Vagina (tissue), 2 donors: ENCODE results near the gene ZDHHC1. TPM values are rescaled to one million over a fixed set of nuclear protein-coding genes. Genes with fewer than 3 reads are reported as not detected.

ENCODE experiments used
- DNase-seq, 2 donors: peaks; one replicate each; pipeline ENCODE4 v3.0.0-alpha.2; 2017; ENCODE audit errors: extremely low spot score in 2 of 2
- H3K27ac ChIP-seq: fragments of 200-600 bp; sonication (generic); one replicate; pipeline ENCODE4 v1.5.1; 2019
- H3K27me3 ChIP-seq: fragments of 200-600 bp; sonication (generic); one replicate; pipeline ENCODE4 v1.5.1; 2019
- H3K36me3 ChIP-seq, 2 donors: fragments of 200-600 bp; sonication (generic); one replicate each; pipeline ENCODE4 v1.5.1; 2017 to 2019
- H3K4me1 ChIP-seq: fragments of 200-600 bp; sonication (generic); one replicate; pipeline ENCODE4 v1.5.1; 2019
- H3K4me3 ChIP-seq, 2 donors: fragments of 200-600 bp; sonication (generic); 1 replicate in 1 of 2; 2 replicates in 1 of 2; pipeline ENCODE4 v1.5.1; 2016 to 2019
- H3K9me3 ChIP-seq: fragments of 200-600 bp; sonication (generic); one replicate; pipeline ENCODE4 v1.5.1; 2019
- CTCF ChIP-seq, 3 experiments: fragments of 450-650 bp in 2 of 3; fragments of 200-600 bp in 1 of 3; sonication (generic) in 1 of 3; IDR thresholded peaks; one replicate each; pipeline ENCODE4 v1.5.1; 2017 to 2019; ENCODE audit warnings: antibody characterized with exemption in 3 of 3, mild to moderate bottlenecking in 2 of 3, moderate library complexity in 2 of 3
- POLR2A ChIP-seq, 2 donors: fragments of 450-650 bp; IDR thresholded peaks; one replicate each; pipeline ENCODE4 v1.6.1; 2017; ENCODE audit warnings: antibody characterized with exemption in 2 of 2, mild to moderate bottlenecking in 2 of 2, moderate library complexity in 2 of 2
- POLR2AphosphoS5 ChIP-seq, 2 donors: sonication (generic); formaldehyde crosslinking; IDR thresholded peaks; one replicate each; pipeline ENCODE4 v1.9.0; 2017; ENCODE audit warnings: antibody characterized with exemption in 2 of 2, mild to moderate bottlenecking in 2 of 2, low read depth in 1 of 2; ENCODE audit not compliant: insufficient read depth in 1 of 2
- intact Hi-C: fragments of 100-400 bp; cut with DNase I; formaldehyde crosslinking; loops from one replicate; pipeline ENCODE4 v1.15.1; 2023
- total RNA-seq: library from RNA; depleted of rRNA; stranded (reverse); fragments of >200 nt; gene quantifications from one replicate; pipeline ENCODE4 v1.2.3, GENCODE V29; 2016

The ZDHHC1 gene
- total RNA-seq, 1 donor from 2014 or later, result 22.3 TPM

GRCh38 chr16:67445126-67445426 is 28.8 kb upstream of the ZDHHC1 start:
- H3K27ac ChIP-seq, result peak overlapping the region; percentile 78
- H3K4me3 ChIP-seq, result no peak overlapping the region
- no peak for DNase-seq
- intact Hi-C loops, result no loop called here
- no peaks in the 10 kb centered on the region for H3K27me3 ChIP-seq
- H3K36me3 ChIP-seq, result peaks cover 0 to 6% of the 10 kb centered on the region in 2 donors
- H3K4me1 ChIP-seq, result peaks cover 93% of the 10 kb centered on the region
- no peak for TF ChIP-seq CTCF (IDR thresholded peaks at IDR 0.05)
- TF ChIP-seq POLR2A (IDR thresholded peaks at IDR 0.05), result no peak
- no peak for TF ChIP-seq POLR2AphosphoS5 (IDR thresholded peaks at IDR 0.05; ENCODE audit: insufficient read depth in 1 of 2, low read depth in 1 of 2)
- no peaks in the 10 kb centered on the region for H3K9me3 ChIP-seq

- H3K4me1 ChIP-seq, result peaks cover 87% of the 10 kb centered on the region
- TF ChIP-seq POLR2A (IDR thresholded peaks at IDR 0.05) (no peak), CTCF (IDR thresholded peaks at IDR 0.05) (no peak), POLR2AphosphoS5 (IDR thresholded peaks at IDR 0.05; ENCODE audit: insufficient read depth in 1 of 2, low read depth in 1 of 2) (no peak)
- H3K27me3 ChIP-seq, result no peaks in the 10 kb centered on the region
- intact Hi-C loops, result no loop called here
- DNase-seq, result no peak
- H3K36me3 ChIP-seq, result peaks cover 0 to 6% of the 10 kb centered on the region in 2 donors
- no peak overlapping the region for H3K4me3 ChIP-seq
- no peaks in the 10 kb centered on the region for H3K9me3 ChIP-seq
- peak overlapping the region; percentile 78 for H3K27ac ChIP-seq
Observed at GRCh38 chr16:67444259-67445125, 28.2 kb upstream of the ZDHHC1 start.

- Histone ChIP-seq H3K27ac (peak overlapping the region; percentile 78), H3K36me3 (peaks cover 0 to 13% of the 10 kb centered on the region in 2 donors), H3K4me1 (peaks cover 88% of the 10 kb centered on the region), H3K4me3 (no peak overlapping the region), H3K27me3 (no peaks in the 10 kb centered on the region), H3K9me3 (no peaks in the 10 kb centered on the region)
- TF ChIP-seq POLR2A (IDR thresholded peaks at IDR 0.05) (no peak), CTCF (IDR thresholded peaks at IDR 0.05) (no peak), POLR2AphosphoS5 (IDR thresholded peaks at IDR 0.05; ENCODE audit: insufficient read depth in 1 of 2, low read depth in 1 of 2) (peak in 1 of 2 donors; percentile 67)
- peak in 1 of 2 donors; percentile 95 for DNase-seq
- intact Hi-C loops, result no loop called here
Observed at GRCh38 chr16:67443265-67443664, 27.0 kb upstream of the ZDHHC1 start.

GRCh38 chr16:67442581-67443255 is 26.4 kb upstream of the ZDHHC1 start:
- no peaks in the 10 kb centered on the region for H3K9me3 ChIP-seq
- H3K4me1 ChIP-seq, result peaks cover 84% of the 10 kb centered on the region
- TF ChIP-seq POLR2AphosphoS5 (IDR thresholded peaks at IDR 0.05; ENCODE audit: insufficient read depth in 1 of 2, low read depth in 1 of 2) (no peak), POLR2A (IDR thresholded peaks at IDR 0.05) (no peak), CTCF (IDR thresholded peaks at IDR 0.05) (no peak)
- intact Hi-C loops, result no loop called here
- DNase-seq, result no peak
- H3K36me3 ChIP-seq, result peaks cover 0 to 16% of the 10 kb centered on the region in 2 donors
- no peak overlapping the region for H3K4me3 ChIP-seq
- H3K27me3 ChIP-seq, result no peaks in the 10 kb centered on the region
- peak overlapping the region; percentile 67 for H3K27ac ChIP-seq

- Histone ChIP-seq H3K36me3 (peaks cover 0 to 20% of the 10 kb centered on the region in 2 donors), H3K4me3 (no peak overlapping the region), H3K27me3 (no peaks in the 10 kb centered on the region), H3K9me3 (no peaks in the 10 kb centered on the region), H3K27ac (peak overlapping the region; percentile 67), H3K4me1 (peaks cover 76% of the 10 kb centered on the region)
- intact Hi-C loops, result no loop called here
- TF ChIP-seq CTCF (IDR thresholded peaks at IDR 0.05) (no peak), POLR2AphosphoS5 (IDR thresholded peaks at IDR 0.05; ENCODE audit: insufficient read depth in 1 of 2, low read depth in 1 of 2) (no peak), POLR2A (IDR thresholded peaks at IDR 0.05) (no peak)
- no peak for DNase-seq
Observed at GRCh38 chr16:67441907-67442306, 25.6 kb upstream of the ZDHHC1 start.
